ENCODE measurements around the gene PLEKHH1.

The PLEKHH1 gene

DNA sequence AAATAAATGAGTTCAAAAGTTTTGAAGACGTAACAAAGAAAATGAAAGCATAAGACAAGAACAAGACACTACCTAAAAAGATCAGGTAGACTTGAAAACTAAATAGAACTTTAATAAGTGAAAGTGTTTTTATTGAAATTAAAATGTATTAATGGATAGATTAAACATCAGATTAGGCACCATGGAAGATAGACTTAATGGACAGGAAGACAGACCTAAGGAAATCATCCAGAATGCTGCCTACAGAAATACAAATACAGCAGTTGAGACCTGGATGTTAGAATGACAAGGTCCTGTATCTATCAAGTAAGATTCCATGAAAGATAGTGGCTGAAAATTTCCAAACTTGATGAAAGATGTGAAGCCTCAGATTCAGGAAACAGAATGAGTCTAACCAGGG, 11.5 kb downstream of the PLEKHH1 start:
- no peak for DNase-seq (ENCODE audit: extremely low read depth, low read depth)
- no peak for TF ChIP-seq CTCF (IDR thresholded peaks at IDR 0.05; ENCODE audit: low read depth, low read length)

- no peak for TF ChIP-seq CTCF (IDR thresholded peaks at IDR 0.05; ENCODE audit: low read depth, low read length)
These were observed 14.2 kb downstream of the PLEKHH1 start for GRCh38 chr14:67547224-67547780.

GRCh38 chr14:67549734-67550133, 16.6 kb downstream of the PLEKHH1 start:
- no peak for TF ChIP-seq CTCF (IDR thresholded peaks at IDR 0.05; ENCODE audit: low read depth, low read length)
- DNase-seq (ENCODE audit: extremely low read depth, low read depth), result no peak

More at GRCh38 chr14:67547224-67547780, 14.2 kb downstream of the PLEKHH1 start:
- DNase-seq (ENCODE audit: extremely low read depth, low read depth), result no peak

DNA sequence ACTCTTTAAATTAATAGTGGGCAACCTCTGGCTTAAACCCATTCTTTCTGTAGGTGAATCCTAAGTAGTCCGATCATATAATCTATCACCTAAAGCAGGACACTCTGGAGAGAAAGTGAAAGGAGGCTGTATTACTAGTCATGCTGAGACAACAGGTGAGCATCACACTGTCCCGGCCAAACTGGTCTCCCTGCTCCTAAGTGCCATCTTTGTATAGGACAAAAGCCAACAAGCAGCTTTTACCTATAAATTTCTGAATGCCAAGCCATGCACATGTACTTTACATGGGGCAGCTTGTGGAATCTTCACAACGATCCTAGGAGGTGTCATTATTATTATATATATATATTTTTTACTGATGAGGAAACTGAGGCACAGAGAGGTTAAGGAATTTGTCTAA, 18.0 kb downstream of the PLEKHH1 start:
- TF ChIP-seq CTCF (IDR thresholded peaks at IDR 0.05; ENCODE audit: low read depth, low read length), result no peak

GRCh38 chr14:67551940-67552339, 18.9 kb downstream of the PLEKHH1 start:
- TF ChIP-seq CTCF (IDR thresholded peaks at IDR 0.05; ENCODE audit: low read depth, low read length), result no peak
- DNase-seq (ENCODE audit: extremely low read depth, low read depth), result no peak

More for the DNA sequence above, 18.0 kb downstream of the PLEKHH1 start:
- no peak for DNase-seq (ENCODE audit: extremely low read depth, low read depth)

DNA sequence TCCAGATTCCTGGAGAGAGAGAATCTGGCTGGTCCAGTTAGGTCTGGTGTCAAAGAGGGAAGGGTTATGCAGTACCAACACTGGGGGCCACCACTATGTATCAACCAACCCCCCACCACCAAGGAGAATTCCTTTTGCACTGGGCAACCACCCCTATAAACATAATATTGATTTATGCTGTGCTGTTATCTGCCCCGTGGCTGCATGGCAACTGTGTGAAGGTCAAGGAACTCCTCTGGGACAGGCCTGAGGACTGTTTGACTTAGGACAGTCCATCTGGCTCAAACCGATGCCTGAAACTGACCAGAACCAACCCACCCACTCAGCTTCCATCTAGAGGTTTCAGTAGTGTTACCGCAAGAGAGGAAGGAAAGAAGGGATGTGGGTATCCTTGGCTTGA, 20.5 kb downstream of the PLEKHH1 start:
- TF ChIP-seq CTCF (IDR thresholded peaks at IDR 0.05; ENCODE audit: low read depth, low read length), result no peak
- DNase-seq (ENCODE audit: extremely low read depth, low read depth), result no peak

GRCh38 chr14:67554341-67554740, 21.3 kb downstream of the PLEKHH1 start:
- no peak for TF ChIP-seq CTCF (IDR thresholded peaks at IDR 0.05; ENCODE audit: low read depth, low read length)
- DNase-seq (ENCODE audit: extremely low read depth, low read depth), result no peak

All from AG09319 (cell line).